DMS153 treated with DMSO at 0.1 percent for 48 hours (cell line): Measurements from ENCODE around the gene TPST1.
"Not testable (repeated sequence)": the region's sequence is repeated elsewhere in the genome, so short reads cannot be mapped to it uniquely, and the experiment has no call there.

Experiments
- DNase-seq: peaks from one replicate; lab custom pipeline; 2025; ENCODE audit not compliant: unreplicated experiment; lab: John Stamatoyannopoulos, UW

The TPST1 gene

DNA sequence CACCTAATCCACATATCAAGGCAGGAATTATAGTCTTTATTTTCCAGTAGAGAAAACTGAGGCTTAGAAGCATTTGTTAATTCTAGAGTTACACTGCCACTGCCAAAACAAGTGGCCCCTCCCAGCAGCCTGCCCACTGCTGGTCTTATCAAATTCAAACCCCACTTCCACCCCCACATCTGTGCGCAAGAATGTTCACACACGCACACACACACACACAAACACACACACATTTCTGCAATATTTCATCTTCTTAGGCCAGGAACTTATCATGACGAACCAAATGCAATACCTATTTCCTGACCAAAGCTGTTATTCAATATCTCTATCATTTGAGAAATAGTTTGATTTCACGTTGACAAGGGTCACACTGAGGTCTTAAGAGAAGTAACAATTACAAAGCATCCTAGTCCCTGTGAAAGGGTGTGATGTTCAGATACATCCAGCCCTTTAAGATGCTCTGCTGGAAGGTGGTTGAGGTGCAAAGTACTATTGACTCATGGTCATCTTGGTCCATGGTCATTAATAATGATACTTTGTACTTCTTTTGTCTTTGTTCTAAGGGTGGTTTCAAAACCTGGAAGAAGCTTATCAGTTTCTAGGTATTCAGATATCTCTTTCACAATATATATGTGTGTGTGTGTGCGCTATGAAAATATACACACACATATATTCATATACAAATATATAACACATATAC lies 169.2 kb downstream of the TPST1 start:
- DNase-seq, result not testable (repeated sequence)

DNA sequence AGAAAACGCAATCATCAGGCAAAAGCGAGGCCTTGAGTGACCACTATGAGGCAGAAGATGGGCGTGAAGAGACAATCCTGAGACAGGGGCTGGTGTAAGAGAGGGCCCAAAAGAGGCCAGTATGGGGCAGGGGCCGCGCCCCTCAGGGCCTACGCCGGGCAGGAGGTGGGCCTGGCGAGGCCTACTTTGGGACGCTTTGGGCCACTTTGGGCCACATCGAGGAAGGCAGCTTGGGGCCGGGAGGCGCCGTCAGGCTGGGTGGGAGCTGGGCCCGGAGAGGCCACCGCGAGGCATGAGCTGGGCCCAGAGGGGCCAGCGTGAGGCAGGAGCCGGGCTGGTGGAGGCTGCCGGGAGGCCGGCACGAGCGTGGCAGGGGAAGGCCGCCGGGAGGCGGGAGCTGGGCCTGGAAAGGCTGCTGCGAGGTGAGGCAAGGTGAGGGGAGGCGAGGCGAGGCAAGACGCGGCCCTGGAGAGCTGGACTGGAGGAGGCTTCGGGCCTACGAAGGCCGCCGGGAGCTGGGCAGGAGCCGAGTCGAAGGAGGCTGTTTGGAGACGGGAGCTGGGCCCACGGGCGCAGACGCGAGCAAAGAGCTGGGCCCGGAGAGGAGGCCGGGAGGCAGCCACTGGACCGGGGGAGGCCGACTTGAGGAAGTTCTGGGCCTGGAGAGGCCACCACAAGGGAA lies 171.3 kb downstream of the TPST1 start:
- DNase-seq, result no peak

DNA sequence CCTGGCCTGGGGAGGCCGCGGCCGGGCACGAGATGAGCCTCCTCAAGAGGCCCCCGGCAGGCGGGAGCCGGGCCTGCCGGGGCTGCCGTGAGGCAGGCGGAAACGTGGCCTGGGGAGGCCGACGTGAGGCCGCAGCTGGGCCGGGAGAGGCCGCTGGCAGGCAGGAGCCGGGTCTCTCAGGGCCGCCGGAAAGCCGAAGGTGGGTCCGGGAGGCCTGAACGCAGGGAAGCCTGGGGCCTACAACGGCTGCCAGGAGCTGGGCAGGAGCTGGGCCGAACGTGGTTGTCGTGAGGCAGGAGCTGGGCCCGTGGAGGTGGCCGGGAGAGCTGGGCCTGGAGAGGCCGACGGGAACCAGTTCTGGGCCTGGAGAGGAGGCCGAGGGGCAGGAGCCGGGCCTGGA lies 171.9 kb downstream of the TPST1 start:
- DNase-seq, result no peak

DNA sequence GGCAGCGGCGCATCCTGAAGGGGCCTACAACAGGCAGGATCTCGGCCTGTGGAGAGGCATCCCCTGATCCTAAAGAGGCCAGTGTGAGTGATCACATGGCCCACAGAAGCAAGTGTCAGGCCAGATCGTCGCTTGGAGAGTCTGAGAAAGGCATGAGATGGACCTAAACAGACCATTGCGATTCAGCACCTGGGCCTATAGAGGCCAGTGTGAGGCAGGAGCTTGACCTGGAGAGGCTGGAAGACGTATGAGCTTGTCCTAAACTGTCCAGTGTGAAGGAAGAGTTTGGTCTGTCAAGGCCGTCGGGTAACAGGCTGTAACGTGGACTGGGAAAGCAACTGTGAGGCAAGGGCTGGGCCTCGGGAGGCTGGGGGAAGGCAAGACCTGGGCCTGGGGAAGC lies 172.6 kb downstream of the TPST1 start:
- no peak for DNase-seq

GRCh38 chr7:66379542-66380160 lies 174.5 kb downstream of the TPST1 start:
- no peak for DNase-seq

- no peak for DNase-seq
Measured at GRCh38 chr7:66380272-66380888, 175.2 kb downstream of the TPST1 start.

- not testable (repeated sequence) for DNase-seq
Measured at GRCh38 chr7:66382182-66382923, 177.2 kb downstream of the TPST1 start.

DNA sequence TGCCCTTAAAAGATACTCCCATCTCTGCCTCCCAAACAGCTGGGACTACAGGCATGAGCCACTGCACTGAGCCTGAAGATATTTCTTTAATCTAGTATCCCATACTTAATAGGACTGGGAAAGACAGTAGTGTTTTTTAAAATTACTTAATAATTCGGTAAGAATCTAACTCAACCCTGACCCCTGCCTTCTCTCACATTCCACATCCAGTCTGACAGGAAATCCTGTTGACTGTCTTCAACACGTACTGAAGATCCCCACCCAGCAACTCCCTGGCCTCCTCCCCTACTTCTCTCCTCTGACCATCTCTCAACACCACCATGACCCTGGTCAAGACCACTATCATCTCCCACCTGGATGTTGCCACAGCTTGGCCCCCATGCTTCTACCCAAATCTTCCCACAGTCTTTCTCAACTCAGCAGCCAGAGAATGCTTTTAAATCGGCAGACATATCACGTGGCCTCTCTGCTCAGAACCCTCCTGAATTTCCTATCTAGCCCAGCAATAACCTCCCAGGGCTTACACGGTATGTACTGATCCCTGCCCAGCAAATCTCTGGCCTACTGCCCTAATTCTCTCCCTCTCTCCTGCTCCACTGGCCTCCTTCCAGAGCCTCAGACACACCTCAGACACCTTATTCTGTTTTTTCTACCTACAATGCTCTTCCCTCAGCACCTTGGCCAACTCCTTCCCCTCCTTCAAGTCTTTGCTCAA lies 180.2 kb downstream of the TPST1 start:
- DNase-seq, result not testable (repeated sequence)

DNA sequence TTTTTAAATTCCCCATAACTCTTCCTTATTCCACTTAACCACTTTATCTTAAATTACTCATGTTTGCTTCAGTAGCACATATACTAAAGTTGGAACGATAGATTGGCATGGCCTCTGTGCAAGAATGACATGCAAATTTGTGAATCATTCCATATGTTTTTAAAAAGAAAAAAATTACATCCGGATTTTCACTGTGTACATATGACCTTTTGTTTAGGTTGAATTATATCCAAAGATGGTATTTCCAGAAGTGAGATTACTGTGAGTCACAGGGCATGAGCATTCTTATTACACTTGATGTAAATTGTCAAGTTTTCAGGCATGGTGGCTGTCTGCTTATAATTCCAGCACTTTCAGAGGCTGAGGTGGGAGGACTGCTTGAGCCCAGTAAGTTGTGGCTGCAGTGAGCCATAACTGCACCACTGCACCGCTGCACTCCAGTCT lies 190.0 kb downstream of the TPST1 start:
- not testable (repeated sequence) for DNase-seq

GRCh38 chr7:66396052-66396451 lies 190.9 kb downstream of the TPST1 start:
- not testable (repeated sequence) for DNase-seq

GRCh38 chr7:66398841-66399240 lies 193.7 kb downstream of the TPST1 start:
- DNase-seq, result not testable (repeated sequence)

- DNase-seq, result no peak
Measured at GRCh38 chr7:66399566-66399965, 194.4 kb downstream of the TPST1 start.

DNA sequence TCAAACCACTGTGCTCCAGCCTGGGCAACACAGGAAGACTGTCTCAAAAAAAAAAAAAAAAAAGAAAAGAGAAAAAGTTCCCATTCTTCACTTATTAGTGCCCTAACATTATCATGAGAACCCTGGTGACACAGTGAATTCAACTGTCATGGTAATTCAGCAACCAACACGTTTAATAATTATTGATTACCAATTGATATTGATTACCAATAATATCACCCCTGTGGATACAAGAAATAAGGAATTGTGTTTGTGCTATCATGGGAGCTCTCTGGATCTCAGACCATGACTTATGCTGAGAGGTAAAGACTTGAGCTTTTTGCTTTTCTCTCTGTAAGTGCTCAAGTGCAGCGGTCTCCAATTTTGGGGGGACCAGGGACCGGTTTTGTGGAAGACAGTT lies 195.3 kb downstream of the TPST1 start:
- DNase-seq, result no peak

DNA sequence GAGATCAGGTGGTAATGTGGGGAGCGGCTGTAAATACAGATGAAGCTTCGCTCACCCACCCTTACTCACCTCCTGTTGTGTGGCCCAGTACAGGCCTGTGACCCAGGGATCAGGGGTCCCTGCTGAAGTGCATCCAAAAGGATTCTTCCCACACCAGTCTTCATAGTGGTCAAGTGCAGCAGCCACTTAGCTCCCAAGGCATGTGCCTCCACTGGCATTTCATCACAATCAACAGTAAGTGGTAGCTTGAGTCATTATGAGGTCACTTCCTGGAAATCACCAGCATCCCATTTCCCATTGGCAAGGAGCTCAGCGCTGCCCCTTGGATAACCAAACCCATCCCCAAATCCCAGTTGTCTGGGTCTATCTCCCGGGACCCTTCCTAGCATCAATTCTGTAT lies 196.0 kb downstream of the TPST1 start:
- not testable (repeated sequence) for DNase-seq

- not testable (repeated sequence) for DNase-seq
Measured at GRCh38 chr7:66401932-66402331, 196.8 kb downstream of the TPST1 start.

- no peak for DNase-seq
Measured at GRCh38 chr7:66403564-66403963, 198.4 kb downstream of the TPST1 start.

GRCh38 chr7:66409493-66409892 lies 204.4 kb downstream of the TPST1 start:
- DNase-seq, result no peak
